Amniotic stem cell (primary cell): ENCODE measurements around the gene TRIM64.
"Not testable (repeated sequence)": the region's sequence is repeated elsewhere in the genome, so short reads cannot be mapped to it uniquely, and the experiment has no call there.

Experiments
- DNase-seq: peaks from one replicate; lab custom pipeline; 2025; lab: John Stamatoyannopoulos, UW

Gene TRIM64

DNA sequence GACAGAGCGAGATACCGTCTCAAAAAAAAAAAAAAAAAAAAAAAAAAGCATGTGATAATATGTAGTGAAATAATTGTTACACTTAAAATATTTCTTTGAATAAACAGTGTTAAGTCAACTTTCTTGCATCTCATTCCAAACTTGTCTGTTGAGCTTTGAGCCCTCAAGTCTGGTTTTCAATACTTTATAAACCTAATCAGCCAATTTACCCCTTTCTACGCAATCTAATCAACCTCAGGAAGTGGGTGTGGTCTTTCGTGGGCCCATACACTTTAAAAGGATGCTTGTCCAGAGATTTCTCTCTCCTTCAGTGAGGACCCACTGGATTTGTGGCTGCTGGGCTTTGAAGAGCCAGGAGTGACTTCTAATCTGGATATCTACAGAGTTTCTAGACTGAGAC is at the start of gene TRIM64:
TRIM64 (plus strand) TSS at position 301 of the 400 bp plus-strand sequence. CDS start 2,467 bp downstream, outside the sequence.
- DNase-seq = not testable (repeated sequence)

- DNase-seq = no peak
These were observed 43.6 kb upstream of the TRIM64 start, which contains the start of gene TRIM49D1 for GRCh38 chr11:89922195-89922660. Gene TRIM49D1 (minus strand): TSS chr11:89922245. CDS start chr11:89917710, 4,535 bp downstream.

- not testable (repeated sequence) for DNase-seq
These were observed 42.1 kb upstream of the TRIM64 start, which contains the start of gene TRIM49D2 for GRCh38 chr11:89923764-89924163. Gene TRIM49D2 (plus strand): TSS chr11:89924064. CDS start chr11:89926762, 2,698 bp downstream.

- not testable (repeated sequence) for DNase-seq
These were observed 5.0 kb upstream of the TRIM64 start for GRCh38 chr11:89960833-89961232.
